ENCODE data around the gene IL1RAP.

Gene IL1RAP

DNA sequence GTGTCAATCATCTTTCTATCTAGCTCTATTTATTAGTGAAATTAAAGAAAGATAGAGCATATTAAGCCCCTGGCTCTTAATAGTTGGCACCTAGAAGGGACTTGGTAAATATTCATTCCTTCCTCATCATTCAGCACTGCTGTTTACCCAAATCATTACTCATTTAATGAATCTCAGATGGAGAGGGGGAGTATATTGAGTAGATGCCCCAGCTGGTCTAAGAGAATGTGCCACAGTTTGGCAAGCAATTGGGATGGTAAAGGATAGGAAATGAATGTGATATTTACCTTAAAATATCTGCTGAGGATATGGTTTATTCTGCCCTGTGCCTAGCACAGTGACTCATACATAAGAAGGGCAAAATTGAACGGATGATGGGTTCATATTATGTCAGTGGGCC is 6.0 kb downstream of the IL1RAP start:
- H4K20me1 ChIP-seq (ENCODE audit: low read depth, low read length) = no peaks in the 10 kb centered on the region
- no peak overlapping the region for H2AFZ ChIP-seq (ENCODE audit: low read depth, low read length, severe bottlenecking)
- no peaks in the 10 kb centered on the region for H3F3A ChIP-seq (ENCODE audit: insufficient read depth)
- no peak overlapping the region for H3K9ac ChIP-seq (ENCODE audit: low read length)
- no peak overlapping the region for H3K4me3 ChIP-seq (ENCODE audit: insufficient read depth, low read length, poor library complexity, severe bottlenecking)
- no peaks in the 10 kb centered on the region for H3K79me2 ChIP-seq (ENCODE audit: insufficient read depth, low read length)
- no peak overlapping the region for H3K4me2 ChIP-seq (ENCODE audit: low read depth, low read length, poor library complexity, severe bottlenecking)
- H3K36me3 ChIP-seq (ENCODE audit: low read length) = no peaks in the 10 kb centered on the region
- TF ChIP-seq, protein P1, sequence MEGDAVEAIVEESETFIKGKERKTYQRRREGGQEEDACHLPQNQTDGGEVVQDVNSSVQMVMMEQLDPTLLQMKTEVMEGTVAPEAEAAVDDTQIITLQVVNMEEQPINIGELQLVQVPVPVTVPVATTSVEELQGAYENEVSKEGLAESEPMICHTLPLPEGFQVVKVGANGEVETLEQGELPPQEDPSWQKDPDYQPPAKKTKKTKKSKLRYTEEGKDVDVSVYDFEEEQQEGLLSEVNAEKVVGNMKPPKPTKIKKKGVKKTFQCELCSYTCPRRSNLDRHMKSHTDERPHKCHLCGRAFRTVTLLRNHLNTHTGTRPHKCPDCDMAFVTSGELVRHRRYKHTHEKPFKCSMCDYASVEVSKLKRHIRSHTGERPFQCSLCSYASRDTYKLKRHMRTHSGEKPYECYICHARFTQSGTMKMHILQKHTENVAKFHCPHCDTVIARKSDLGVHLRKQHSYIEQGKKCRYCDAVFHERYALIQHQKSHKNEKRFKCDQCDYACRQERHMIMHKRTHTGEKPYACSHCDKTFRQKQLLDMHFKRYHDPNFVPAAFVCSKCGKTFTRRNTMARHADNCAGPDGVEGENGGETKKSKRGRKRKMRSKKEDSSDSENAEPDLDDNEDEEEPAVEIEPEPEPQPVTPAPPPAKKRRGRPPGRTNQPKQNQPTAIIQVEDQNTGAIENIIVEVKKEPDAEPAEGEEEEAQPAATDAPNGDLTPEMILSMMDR (IDR thresholded peaks at IDR 0.05; ENCODE audit: insufficient read depth, low read length, poor library complexity, severe bottlenecking) = no peak
- TF ChIP-seq EZH2phosphoT487 (conservative IDR thresholded peaks at IDR 0.05; ENCODE audit: low read length) = no peak
- no peaks in the 10 kb centered on the region for H3K27me3 ChIP-seq (ENCODE audit: low read length)
- H3K9me2 ChIP-seq (replicated peaks; ENCODE audit: insufficient read depth, low read length) = no peaks in the 10 kb centered on the region
- no peak overlapping the region for H3K27ac ChIP-seq (ENCODE audit: low read depth, low read length)
- H3K9me3 ChIP-seq (ENCODE audit: insufficient read depth, low read length) = no peaks in the 10 kb centered on the region

DNA sequence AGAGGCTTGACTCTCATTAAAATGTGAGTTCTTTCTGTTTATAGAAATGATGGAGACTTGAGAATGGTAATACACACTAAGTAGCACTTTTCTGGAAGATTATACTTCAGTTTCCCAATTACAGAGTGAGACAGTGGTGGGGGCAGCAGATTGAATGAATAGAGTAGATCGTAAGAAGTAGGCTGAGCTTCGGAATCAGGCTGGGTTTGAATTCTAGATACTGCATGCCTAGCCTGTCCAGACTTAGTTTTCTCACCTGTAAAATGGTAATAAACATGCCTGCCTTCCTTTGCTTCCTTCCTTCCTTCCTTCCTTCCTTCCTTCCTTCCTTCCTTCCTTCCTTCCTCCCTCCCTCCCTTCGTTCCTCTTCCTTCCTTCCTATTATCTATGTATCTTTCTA is 8.1 kb downstream of the IL1RAP start:
- Histone ChIP-seq H3K4me3 (ENCODE audit: insufficient read depth, low read length, poor library complexity, severe bottlenecking) (no peak overlapping the region), H3K27ac (ENCODE audit: low read depth, low read length) (no peak overlapping the region), H3K9me2 (replicated peaks; ENCODE audit: insufficient read depth, low read length) (no peaks in the 10 kb centered on the region), H4K20me1 (ENCODE audit: low read depth, low read length) (no peaks in the 10 kb centered on the region), H3F3A (ENCODE audit: insufficient read depth) (no peaks in the 10 kb centered on the region), H3K36me3 (ENCODE audit: low read length) (no peaks in the 10 kb centered on the region), H3K79me2 (ENCODE audit: insufficient read depth, low read length) (no peaks in the 10 kb centered on the region), H3K4me2 (ENCODE audit: low read depth, low read length, poor library complexity, severe bottlenecking) (no peak overlapping the region), H3K9me3 (ENCODE audit: insufficient read depth, low read length) (no peaks in the 10 kb centered on the region), H3K27me3 (ENCODE audit: low read length) (no peaks in the 10 kb centered on the region), H3K9ac (ENCODE audit: low read length) (no peak overlapping the region), H2AFZ (ENCODE audit: low read depth, low read length, severe bottlenecking) (no peak overlapping the region)
- no peak for TF ChIP-seq EZH2phosphoT487 (conservative IDR thresholded peaks at IDR 0.05; ENCODE audit: low read length)
- TF ChIP-seq, protein P1 (IDR thresholded peaks at IDR 0.05; ENCODE audit: insufficient read depth, low read length, poor library complexity, severe bottlenecking) = no peak

GRCh38 chr3:190522621-190523222 is 8.8 kb downstream of the IL1RAP start:
- H3K4me2 ChIP-seq (ENCODE audit: low read depth, low read length, poor library complexity, severe bottlenecking) = no peak overlapping the region
- no peaks in the 10 kb centered on the region for H3K36me3 ChIP-seq (ENCODE audit: low read length)
- H3K4me3 ChIP-seq (ENCODE audit: insufficient read depth, low read length, poor library complexity, severe bottlenecking) = no peak overlapping the region
- no peak overlapping the region for H3K9ac ChIP-seq (ENCODE audit: low read length)
- no peaks in the 10 kb centered on the region for H4K20me1 ChIP-seq (ENCODE audit: low read depth, low read length)
- no peaks in the 10 kb centered on the region for H3K79me2 ChIP-seq (ENCODE audit: insufficient read depth, low read length)
- no peaks in the 10 kb centered on the region for H3K9me2 ChIP-seq (replicated peaks; ENCODE audit: insufficient read depth, low read length)
- TF ChIP-seq EZH2phosphoT487 (conservative IDR thresholded peaks at IDR 0.05; ENCODE audit: low read length) = no peak
- TF ChIP-seq, protein P1 (IDR thresholded peaks at IDR 0.05; ENCODE audit: insufficient read depth, low read length, poor library complexity, severe bottlenecking) = no peak
- H3K27me3 ChIP-seq (ENCODE audit: low read length) = no peaks in the 10 kb centered on the region
- no peak overlapping the region for H2AFZ ChIP-seq (ENCODE audit: low read depth, low read length, severe bottlenecking)
- H3F3A ChIP-seq (ENCODE audit: insufficient read depth) = no peaks in the 10 kb centered on the region
- H3K9me3 ChIP-seq (ENCODE audit: insufficient read depth, low read length) = no peaks in the 10 kb centered on the region
- no peak overlapping the region for H3K27ac ChIP-seq (ENCODE audit: low read depth, low read length)
